Transverse colon (tissue), 4 donors: ENCODE measurements around the gene NUS1. TPM values are rescaled to one million over a fixed set of nuclear protein-coding genes. Genes with fewer than 3 reads are reported as not detected.

Experiments
- DNase-seq: peaks from one replicate; pipeline ENCODE4 v3.0.0-alpha.2; 2019
- H3K27ac ChIP-seq, 4 donors: fragments of 200-600 bp; sonication (generic); 2 replicates each; pipeline ENCODE4 v1.5.1; 2016 to 2018; ENCODE audit warnings: inconsistent platforms in 4 of 4
- H3K27me3 ChIP-seq: fragments of 200-600 bp; sonication (generic); 2 replicates; pipeline ENCODE4 v1.5.1; 2017; ENCODE audit warnings: inconsistent platforms
- H3K36me3 ChIP-seq, 4 donors: fragments of 200-600 bp; sonication (generic); 2 replicates each; pipeline ENCODE4 v1.5.1; 2017 to 2019; ENCODE audit warnings: inconsistent platforms in 4 of 4
- H3K4me1 ChIP-seq, 4 donors: fragments of 200-600 bp; sonication (generic); 2 replicates each; pipeline ENCODE4 v1.5.1; 2017 to 2020; ENCODE audit warnings: inconsistent platforms in 4 of 4
- H3K4me3 ChIP-seq, 4 donors: fragments of 200-600 bp; sonication (generic); 1 replicate in 1 of 4; 2 replicates in 3 of 4; pipeline versions ENCODE4 v1.5.1 to v1.6.1; 2017 to 2019; ENCODE audit warnings: inconsistent platforms in 4 of 4
- H3K9me3 ChIP-seq, 2 donors: fragments of 200-600 bp; sonication (generic); 2 replicates each; pipeline ENCODE4 v1.5.1; 2017 to 2019; ENCODE audit warnings: inconsistent platforms in 2 of 2
- EP300 ChIP-seq: sonication (generic); formaldehyde crosslinking; IDR thresholded peaks from one replicate; pipeline ENCODE4 v1.6.1; 2017; ENCODE audit warnings: antibody characterized with exemption, low read depth
- POLR2A ChIP-seq: fragments of 450-650 bp; IDR thresholded peaks from one replicate; pipeline ENCODE4 v1.6.1; 2016; ENCODE audit warnings: antibody characterized with exemption, mild to moderate bottlenecking, moderate library complexity
- POLR2AphosphoS5 ChIP-seq, 3 donors: sonication (generic); formaldehyde crosslinking; IDR thresholded peaks; one replicate each; pipeline ENCODE4 v1.6.1; 2016; ENCODE audit warnings: antibody characterized with exemption in 3 of 3
- WGBS, 2 donors: methylation state at CpG; one replicate each; pipeline ENCODE4 v1.1.5; 2018; ENCODE audit warnings: low coverage in 1 of 2; 5-methylcytosine and 5-hydroxymethylcytosine counted together
- in situ Hi-C, 4 donors: fragments of 200-750 bp; cut with MboI; loops; one replicate each; pipeline versions ENCODE4 v1.15.0 to v1.15.1; 2017; ENCODE audit warnings: low sequenced_read_pairs in 3 of 4, low pct_ligation_motif_present in 1 of 4, low pct_unique_long_range_greater_than_20kb in 1 of 4
- intact Hi-C: fragments of 100-400 bp; cut with DNase I; formaldehyde crosslinking; loops from one replicate; pipeline ENCODE4 v1.15.1; 2023; ENCODE audit warnings: low total_unique reads
- total RNA-seq, 4 donors: library from RNA; depleted of rRNA; stranded (reverse); fragments of >200 nt; gene quantifications; one replicate each; pipeline ENCODE4 v1.1.0, GENCODE V29; 2016
- TF ChIP-seq, protein P1 (sequence below), 5 experiments: fragments of 200-600 bp in 3 of 5; fragments of 450-650 bp in 2 of 5; sonication (generic) in 3 of 5; IDR thresholded peaks; 1 replicate in 2 of 5; 2 replicates in 3 of 5; pipeline ENCODE4 v1.5.1; 2016 to 2017; ENCODE audit warnings: antibody characterized with exemption in 5 of 5, inconsistent platforms in 3 of 5, mild to moderate bottlenecking in 2 of 5, moderate library complexity in 1 of 5

NUS1 gene
- 10 to 100 TPM in 2 of 4 donors, 1 to 10 TPM in 2; 4.9 to 26.8 (median 11.8) TPM for total RNA-seq

DNA sequence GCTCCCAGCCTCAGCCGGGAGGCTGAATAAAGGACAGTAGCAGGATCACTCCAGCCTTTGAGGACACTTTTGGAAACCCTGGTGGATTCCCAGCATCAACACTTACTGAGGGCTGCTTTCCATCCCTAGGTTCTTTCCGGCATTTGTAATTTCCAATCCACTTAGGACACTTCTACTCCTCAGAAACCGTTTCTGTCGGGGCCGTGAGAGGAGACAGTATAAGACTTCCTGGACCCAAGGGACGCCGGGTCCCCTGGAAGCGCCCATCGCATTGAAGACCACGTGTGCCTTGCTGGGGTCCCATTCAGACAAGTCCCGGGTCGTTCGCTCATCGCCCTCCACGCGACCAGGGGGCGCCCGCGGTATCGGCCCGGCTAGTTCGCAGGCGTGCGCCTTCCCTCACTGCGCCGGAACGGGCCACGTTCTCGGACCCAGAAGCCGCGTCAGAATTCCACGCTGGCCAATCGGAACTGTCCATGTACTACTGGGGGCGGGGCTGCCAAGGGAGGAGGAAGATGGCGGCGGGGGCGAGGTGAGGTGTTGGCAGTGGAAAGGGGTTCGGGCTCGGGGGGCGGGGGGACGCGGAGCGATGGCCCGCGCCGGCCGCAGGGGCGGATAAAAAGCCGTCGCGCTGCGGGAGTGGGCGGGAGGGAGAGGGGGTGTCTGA is at the start of gene NUS1:
Gene NUS1 (plus strand): TSS at position 479 of the 667 bp plus-strand sequence. CDS start 202 bp downstream, outside the sequence.
- Histone ChIP-seq H3K4me1 (peaks cover 15 to 39% (median 31%) of the 10 kb centered on the region in 4 donors), H3K27ac (peak within 1 kb of the TSS; percentile 82 to 87 (median 84)), H3K4me3 (peak within 1 kb of the TSS; percentile 67 to 93 (median 69)), H3K36me3 (no peaks in the 10 kb centered on the region), H3K27me3 (no peaks in the 10 kb centered on the region), H3K9me3 (no peaks in the 10 kb centered on the region)
- intact Hi-C loops (no loop called here), in situ Hi-C loops (no loop called here)
- WGBS, 2 donors = 0 to 1% methylated on average over 1 to 33 of the region's 53 CpGs
- TF ChIP-seq, protein P1, sequence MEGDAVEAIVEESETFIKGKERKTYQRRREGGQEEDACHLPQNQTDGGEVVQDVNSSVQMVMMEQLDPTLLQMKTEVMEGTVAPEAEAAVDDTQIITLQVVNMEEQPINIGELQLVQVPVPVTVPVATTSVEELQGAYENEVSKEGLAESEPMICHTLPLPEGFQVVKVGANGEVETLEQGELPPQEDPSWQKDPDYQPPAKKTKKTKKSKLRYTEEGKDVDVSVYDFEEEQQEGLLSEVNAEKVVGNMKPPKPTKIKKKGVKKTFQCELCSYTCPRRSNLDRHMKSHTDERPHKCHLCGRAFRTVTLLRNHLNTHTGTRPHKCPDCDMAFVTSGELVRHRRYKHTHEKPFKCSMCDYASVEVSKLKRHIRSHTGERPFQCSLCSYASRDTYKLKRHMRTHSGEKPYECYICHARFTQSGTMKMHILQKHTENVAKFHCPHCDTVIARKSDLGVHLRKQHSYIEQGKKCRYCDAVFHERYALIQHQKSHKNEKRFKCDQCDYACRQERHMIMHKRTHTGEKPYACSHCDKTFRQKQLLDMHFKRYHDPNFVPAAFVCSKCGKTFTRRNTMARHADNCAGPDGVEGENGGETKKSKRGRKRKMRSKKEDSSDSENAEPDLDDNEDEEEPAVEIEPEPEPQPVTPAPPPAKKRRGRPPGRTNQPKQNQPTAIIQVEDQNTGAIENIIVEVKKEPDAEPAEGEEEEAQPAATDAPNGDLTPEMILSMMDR (IDR thresholded peaks at IDR 0.05) = peak; percentile 61 to 73 (median 65)
- TF ChIP-seq EP300 (no peak), POLR2AphosphoS5 (IDR thresholded peaks at IDR 0.05) (peak; percentile 66 to 73 (median 68)), POLR2A (peak; percentile 44)
- peak; percentile 98 for DNase-seq

DNA sequence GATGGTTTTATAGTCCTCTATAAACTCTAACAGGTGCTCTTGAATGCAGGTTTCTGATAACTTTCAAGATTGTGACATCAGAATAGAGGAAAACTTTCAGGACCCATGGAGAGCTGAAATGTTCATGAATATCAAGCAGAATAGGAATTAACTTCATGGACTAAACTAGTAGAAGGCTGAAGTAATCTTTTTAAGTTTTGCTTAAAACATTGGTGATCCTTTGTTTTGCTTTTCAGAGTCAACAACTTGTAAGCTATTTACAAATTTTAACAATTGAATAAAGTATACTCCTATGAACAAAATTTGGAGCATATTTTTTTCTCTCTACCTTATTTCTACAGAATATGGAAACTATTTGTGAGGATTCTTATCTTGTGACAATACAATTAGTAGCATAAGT is 47.7 kb upstream of the NUS1 start:
- intact Hi-C loops = no loop called here
- Histone ChIP-seq H3K4me1 (no peaks in the 10 kb centered on the region), H3K36me3 (no peaks in the 10 kb centered on the region), H3K4me3 (no peak overlapping the region), H3K9me3 (peaks cover 21 to 26% of the 10 kb centered on the region in 2 donors), H3K27me3 (no peaks in the 10 kb centered on the region), H3K27ac (no peak overlapping the region)
- no peak for DNase-seq
- TF ChIP-seq POLR2AphosphoS5 (IDR thresholded peaks at IDR 0.05) = no peak
- no peak for TF ChIP-seq EP300
- no peak for TF ChIP-seq POLR2A
- TF ChIP-seq, protein P1 (IDR thresholded peaks at IDR 0.05) = no peak
- in situ Hi-C loops = no loop called here

DNA sequence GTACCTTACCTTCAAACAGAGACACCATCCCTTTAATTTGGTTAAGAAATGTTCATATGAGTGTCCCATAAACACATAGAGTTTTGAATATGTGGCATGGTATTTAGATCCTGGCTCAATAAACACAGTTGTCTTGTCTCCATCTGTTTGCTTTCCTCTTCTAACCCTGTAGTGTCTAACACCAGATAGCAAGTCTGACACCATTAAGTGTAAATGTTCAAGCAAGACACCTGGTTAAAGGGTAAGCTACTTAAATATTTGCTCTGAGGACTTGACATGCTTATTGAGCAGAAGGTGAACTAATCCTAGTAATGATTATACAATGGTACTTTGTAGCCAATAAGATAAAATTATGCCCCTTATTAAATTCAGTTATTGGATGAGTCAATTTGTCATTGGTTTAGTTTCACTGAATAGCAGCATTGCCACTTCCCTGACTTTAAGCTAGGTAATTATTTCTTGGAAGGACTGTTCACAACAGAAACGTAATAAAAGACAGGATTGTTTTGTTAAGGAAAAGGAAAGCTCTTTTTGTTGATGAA is 46.1 kb upstream of the NUS1 start:
- Histone ChIP-seq H3K27ac (no peak overlapping the region), H3K36me3 (no peaks in the 10 kb centered on the region), H3K9me3 (peaks cover 15 to 26% of the 10 kb centered on the region in 2 donors), H3K27me3 (no peaks in the 10 kb centered on the region), H3K4me3 (no peak overlapping the region), H3K4me1 (no peaks in the 10 kb centered on the region)
- no peak for DNase-seq
- TF ChIP-seq EP300 (no peak), POLR2AphosphoS5 (IDR thresholded peaks at IDR 0.05) (no peak), POLR2A (no peak)
- TF ChIP-seq, protein P1 (IDR thresholded peaks at IDR 0.05) = no peak
- in situ Hi-C loops (no loop called here), intact Hi-C loops (no loop called here)
- 36 to 47% methylated on average over 1 of the region's 1 CpG for WGBS, 2 donors

- no peaks in the 10 kb centered on the region for H3K36me3 ChIP-seq
- H3K4me3 ChIP-seq = no peak overlapping the region
- TF ChIP-seq POLR2A = no peak
- TF ChIP-seq, protein P1 (IDR thresholded peaks at IDR 0.05) = no peak
- no peak for TF ChIP-seq POLR2AphosphoS5 (IDR thresholded peaks at IDR 0.05)
- no peak for TF ChIP-seq EP300
- H3K27me3 ChIP-seq = no peaks in the 10 kb centered on the region
- in situ Hi-C loops = no loop called here
- H3K9me3 ChIP-seq = no peaks in the 10 kb centered on the region
- H3K27ac ChIP-seq = no peak overlapping the region
- DNase-seq = no peak
- 63 to 89% methylated on average over 1 of the region's 1 CpG for WGBS, 2 donors
- intact Hi-C loops = no loop called here
- H3K4me1 ChIP-seq = no peaks in the 10 kb centered on the region
These were observed 37.5 kb upstream of the NUS1 start for GRCh38 chr6:117637770-117638169.
